GM03348 (cell line): Measurements from ENCODE around the gene AWAT2.
"Not testable (repeated sequence)": the region's sequence is repeated elsewhere in the genome, so short reads cannot be mapped to it uniquely, and the experiment has no call there.

Experiments used
- DNase-seq: peaks from one replicate; pipeline ENCODE4 v3.0.0; 2012; ENCODE audit warnings: low spot score

The AWAT2 gene

GRCh38 chrX:70041993-70042392 lies 7.7 kb downstream of the AWAT2 start:
- DNase-seq: no peak

DNA sequence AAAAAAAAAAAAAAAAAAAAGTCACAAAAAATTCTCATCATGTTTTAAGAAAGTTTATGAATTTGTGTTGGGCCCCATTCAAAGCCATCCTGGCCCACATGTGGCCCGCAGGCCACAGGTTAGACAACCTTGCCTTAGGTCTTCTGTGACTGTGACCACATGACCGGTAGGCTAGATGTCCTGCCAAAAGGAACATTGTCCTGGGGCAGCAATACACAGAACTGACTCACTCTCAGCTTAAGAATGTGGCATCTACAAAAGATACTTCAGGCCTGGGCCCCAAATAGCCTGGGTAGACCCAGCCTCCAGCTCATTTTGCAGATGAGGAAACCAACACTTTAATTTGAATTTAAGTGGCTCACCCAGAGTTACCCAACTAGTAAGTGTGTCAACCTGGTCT lies 10.0 kb downstream of the AWAT2 start:
- peak; percentile 32 for DNase-seq

DNA sequence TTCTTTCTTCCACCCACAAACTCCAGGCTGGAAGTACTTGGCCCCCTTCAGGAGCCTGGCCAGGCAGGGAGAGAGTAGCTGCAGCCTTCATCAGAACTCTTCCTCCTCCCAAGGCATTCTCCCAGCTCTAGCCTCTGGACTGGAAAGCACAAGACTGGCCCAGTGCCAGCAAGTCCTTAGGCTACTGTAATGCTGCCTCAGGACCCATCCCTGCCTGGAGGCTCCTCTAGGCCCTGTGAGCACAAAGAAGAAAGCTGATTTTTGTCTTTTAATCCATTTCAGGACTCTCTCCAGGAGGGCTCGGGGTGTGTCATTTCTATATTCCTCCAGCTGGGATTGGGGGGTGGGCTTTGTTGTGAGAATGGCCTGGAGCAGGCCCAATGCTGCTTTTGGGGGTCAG lies 10.8 kb downstream of the AWAT2 start:
- no peak for DNase-seq

DNA sequence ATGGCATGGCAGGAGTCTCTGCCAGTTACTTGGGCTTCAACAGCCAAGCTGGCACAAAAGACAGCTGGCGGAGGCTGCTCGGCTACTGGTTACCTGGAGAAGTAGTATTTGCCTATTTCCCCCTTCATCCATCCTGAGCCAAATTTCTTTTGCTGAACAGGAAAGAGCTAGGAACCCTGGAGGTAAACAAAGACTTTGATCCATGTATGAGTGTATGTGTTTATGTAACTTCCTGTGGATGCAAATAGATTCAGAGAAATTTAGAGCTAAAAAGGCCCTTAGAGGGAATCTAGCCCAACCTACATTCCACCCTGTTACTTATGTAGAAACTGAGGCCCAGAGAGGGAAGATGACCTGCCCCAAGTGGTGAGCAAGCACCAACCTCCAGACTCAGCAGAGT lies 11.2 kb downstream of the AWAT2 start:
- DNase-seq: no peak

DNA sequence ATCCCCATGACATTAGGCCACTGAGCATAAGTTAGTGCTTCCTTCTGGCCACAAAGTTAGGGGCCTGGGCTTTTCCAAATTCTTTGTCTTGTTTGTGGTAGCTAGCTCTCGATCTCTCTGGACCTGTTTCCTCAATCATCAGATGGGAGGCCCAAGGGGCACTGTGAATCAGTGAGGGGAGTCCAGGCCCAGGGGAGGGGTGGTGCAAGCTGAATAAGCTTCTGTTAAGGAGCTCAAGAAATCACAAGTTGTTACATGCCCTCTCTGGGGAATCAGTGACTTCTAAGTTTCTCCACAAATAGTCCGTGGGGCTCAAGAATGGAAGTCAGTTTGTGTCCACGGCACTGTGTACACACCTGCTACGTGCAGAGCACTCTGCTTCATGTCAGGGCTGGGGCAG lies 15.1 kb downstream of the AWAT2 start:
- DNase-seq: no peak

DNA sequence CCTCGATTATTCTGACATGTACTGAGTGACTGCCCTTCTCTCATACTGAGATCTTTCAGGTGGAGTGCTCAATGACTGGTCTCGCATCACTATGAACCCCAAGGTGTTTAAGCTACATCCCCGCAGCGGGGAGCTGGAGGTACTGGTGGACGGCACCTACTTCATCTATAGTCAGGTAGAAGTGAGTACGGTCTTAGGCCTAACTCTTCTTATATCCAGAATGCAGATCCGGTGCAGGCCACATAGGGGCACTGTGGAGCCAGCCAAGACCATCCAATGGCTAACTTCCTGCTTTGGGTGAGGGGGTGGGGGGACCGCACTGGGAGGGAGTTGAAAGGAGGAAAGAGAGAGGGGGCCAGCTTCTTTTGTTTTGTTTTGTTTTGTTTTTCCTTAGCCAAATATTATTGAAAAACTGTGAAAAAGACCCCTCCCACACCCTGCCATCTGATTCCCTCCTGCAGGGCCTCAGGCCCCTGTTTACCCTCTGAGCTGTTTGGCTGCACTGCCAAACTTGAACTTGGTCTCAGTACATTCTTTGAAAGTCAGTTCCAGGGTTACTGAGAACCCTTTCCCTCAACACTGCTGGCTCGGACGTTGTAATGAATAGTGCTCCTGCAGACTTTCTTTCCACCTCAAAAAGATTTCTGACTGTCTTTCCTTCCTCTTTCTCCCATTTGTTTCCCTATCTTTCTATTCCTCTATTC lies 16.2 kb downstream of the AWAT2 start:
- peak; percentile 45 for DNase-seq

GRCh38 chrX:70032792-70033191 lies 16.9 kb downstream of the AWAT2 start:
- no peak for DNase-seq

DNA sequence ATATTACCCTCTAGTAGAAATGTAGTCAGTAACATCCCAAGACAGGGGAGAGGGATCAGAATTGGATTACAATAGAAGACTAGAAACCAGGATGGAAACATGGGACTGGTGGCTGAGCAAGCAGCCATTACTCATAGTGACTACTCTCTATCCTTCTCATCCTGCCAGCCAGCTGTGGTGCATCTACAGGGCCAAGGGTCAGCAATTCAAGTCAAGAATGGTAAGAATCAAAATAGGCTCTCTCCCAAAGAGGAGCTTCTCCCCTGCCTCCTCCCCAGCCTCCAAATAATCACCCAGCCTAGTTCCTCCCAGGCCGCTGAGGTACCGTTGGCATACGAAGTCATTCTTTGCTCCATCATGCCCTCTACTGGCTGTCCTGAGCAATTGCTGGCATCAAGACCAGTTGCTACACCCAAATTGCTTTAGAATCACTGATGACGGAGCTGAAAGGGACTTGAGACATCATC lies 19.4 kb downstream of the AWAT2 start:
- DNase-seq: peak; percentile 62

DNA sequence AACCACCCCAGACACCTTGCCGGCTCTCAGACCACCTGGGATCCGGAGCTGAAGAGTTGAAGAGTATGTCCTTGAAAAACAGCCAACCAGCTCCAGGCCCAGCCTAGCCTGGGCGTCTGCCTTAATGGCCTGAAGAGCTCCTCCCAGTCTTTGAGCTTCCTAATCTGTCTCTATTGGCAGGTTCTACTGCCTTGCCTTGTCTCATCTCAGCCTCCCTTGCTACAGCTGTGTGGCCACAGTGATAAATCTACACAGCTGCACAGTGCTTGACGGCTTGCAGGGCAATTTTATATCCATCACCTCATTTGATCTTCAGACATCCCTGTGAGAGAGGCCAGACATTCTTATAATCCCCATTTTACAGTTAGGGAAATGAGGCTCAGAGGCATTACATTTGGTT lies 19.9 kb downstream of the AWAT2 start:
- DNase-seq: no peak

- DNase-seq: no peak
Observed at GRCh38 chrX:70026851-70027200, 22.9 kb downstream of the AWAT2 start.

DNA sequence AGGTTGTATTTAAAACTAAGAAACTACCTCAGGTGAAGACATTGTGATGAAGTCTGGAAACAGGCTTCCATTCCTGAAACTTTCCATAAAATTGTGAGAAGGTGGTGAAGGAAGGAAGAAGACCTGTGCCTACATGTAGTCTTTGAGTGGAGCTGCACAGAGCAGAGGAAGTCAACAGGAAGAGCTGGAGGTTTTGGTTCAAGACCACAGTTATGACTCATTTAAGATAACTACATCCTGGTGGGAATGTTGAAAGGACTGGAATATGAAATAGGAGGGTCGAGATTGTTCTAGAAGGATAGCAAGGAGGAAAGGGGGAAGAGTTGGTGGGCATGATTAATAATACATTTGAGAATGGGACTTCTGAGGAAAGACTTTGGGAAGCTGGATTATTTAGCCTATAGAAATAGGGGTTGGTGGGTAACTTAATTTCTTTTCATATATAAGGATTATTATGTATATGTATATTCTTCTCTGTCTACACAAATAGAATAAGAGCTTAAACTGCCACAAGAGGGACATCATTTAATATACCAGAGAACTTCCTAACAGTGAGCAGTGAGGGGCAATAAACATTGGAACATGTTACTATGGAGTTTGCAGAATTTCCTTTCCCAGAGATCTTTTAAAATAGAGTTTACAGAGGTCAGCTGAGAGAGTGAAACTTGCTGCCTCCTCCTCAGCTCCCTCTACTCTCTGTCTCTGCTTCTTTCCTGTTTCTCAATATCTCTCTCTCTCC lies 23.5 kb downstream of the AWAT2 start:
- DNase-seq: no peak

GRCh38 chrX:70025464-70025863 lies 24.3 kb downstream of the AWAT2 start:
- DNase-seq: no peak

DNA sequence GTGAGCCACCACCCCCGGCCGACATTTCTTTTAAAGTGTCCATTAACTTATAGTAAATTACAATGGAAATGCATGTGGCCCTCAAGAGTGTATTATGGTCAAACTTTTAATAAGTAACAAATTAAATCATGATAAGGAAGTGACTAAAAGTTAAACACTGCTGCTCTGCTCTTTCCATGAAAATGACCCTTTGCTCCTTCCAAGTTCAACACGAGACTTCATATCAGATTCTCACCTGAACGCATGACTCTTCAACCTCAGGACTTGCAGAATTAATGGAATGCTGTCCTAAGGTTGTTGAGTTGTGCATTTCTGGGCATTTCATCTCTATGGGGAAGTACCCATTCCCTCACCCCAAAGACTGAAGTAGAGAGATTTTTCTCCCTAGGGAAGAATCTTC lies 27.1 kb downstream of the AWAT2 start:
- DNase-seq: no peak

DNA sequence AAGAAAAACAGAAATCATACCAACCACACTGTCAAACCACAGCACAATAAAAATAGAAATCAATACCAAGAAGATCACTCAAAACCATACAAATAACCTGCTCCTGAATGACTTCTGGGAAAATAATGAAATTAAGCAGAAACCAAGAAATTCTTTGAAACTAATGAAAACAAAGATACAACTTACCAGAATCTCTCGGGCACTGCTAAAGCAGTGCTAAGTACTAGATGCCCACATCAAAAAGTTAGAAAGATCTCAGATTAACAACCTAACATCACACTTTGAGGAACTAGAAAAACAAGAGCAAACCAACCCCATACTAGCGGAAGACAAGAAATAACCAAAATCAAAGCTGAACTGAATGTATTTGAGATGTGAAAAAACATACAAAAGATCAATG lies 33.2 kb downstream of the AWAT2 start:
- no peak for DNase-seq

- no peak for DNase-seq
Observed at GRCh38 chrX:70013466-70014381, 36.0 kb downstream of the AWAT2 start.

DNA sequence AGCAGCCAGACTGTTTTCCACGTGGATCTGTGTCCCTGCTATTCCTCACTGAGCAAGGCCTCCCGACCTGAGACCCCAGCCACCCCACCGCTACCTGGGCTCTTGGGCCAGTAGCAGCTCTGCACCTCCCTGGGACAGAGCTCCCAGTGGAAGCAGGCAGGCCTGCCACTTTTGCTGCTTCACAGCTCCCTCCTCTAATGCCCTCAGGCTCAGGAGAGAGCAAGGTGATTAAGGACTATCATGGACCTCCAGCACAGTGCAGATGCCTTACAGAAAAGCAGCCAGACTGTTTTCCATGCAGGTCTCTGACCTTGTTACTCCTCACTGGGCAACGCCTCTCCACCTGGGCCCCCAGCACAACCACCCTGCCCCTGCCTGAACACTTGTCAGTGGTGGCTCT lies 37.0 kb downstream of the AWAT2 start:
- no peak for DNase-seq

DNA sequence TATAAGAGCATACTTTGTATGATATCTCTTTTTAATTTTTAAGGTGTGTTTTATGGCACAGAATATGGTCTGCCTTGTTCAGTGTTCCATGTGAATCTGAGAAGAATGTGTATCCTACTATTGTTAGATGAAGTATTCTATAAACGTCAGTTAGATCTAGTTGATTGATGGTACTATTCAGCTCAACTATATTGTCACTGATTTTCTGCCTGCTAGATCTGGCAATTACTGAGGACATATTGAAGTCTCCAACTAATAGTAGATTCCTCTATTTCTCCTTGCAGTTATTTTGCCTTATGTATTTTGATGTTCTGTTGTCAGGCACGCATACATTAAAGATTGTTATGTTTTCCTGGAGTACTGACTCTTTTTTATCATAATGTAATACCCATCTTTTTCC lies 39.8 kb downstream of the AWAT2 start:
- DNase-seq: no peak

DNA sequence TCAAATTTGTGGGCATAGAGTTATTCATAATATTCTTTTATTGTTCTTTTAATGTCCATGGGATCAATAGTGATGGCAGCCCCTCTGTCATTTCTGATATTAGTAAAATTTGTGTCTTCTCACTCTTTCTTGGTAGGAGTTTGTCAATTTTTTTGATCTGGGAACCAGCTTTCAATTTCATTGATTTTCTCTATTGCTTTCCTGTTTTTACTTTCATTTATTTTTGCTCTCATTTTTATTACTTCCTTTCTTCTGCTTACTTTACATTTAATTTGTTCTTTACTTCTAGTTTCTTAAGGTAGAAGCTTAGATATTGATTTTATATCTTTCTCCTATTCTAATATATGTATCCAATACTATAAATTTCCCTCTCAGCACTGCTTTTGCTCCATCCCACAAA lies 40.7 kb downstream of the AWAT2 start:
- no peak for DNase-seq

- DNase-seq: no peak
Observed at GRCh38 chrX:70007946-70008345, 41.8 kb downstream of the AWAT2 start.

DNA sequence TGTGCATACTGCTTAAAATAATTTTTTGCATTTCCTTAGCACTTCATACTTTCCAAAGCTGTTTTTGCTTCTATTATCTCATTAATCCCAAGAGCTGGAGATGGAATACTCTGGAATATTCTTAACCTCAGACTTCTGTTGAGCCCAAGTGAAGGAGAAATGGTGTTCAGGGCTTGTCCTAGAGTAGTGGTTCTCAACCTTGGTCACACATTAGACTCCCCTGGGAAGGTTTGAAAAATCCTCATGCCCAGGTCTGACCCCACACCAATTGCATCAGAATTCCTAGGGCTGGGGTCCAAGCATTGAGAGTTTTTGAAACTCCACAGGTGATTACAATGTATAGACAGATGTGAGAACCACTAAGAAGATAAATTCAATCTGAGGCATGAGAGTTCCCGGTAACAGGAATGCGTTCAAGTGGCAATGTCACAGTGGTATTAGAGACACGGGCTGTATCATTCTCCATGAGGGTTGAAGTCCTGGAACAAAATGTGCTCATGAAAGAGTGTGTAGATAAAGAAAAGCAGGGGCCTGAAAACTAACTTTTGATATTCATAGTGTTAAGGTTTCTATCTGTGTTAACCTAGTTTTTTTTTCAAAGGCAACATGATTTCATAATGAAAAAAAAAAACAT lies 47.9 kb downstream of the AWAT2 start:
- no peak for DNase-seq

GRCh38 chrX:70001269-70001668 lies 48.5 kb downstream of the AWAT2 start:
- DNase-seq: no peak

GRCh38 chrX:69998299-69998698 lies 51.4 kb downstream of the AWAT2 start:
- not testable (repeated sequence) for DNase-seq
